Motor neuron (in vitro differentiated cells): ENCODE measurements around the gene MKNK1. TPM values are rescaled to one million over a fixed set of nuclear protein-coding genes. Genes with fewer than 3 reads are reported as not detected.

Source experiments
- ATAC-seq, 8 experiments: fragments of 200-7000 bp; cut with Tn5 transposase; replicated peaks in 6 of 8; 2 replicates each; pipeline ENCODE4 v1.8.0; 2021; ENCODE audit warnings: mild to moderate bottlenecking in 8 of 8, moderate library complexity in 8 of 8
- H3K27ac ChIP-seq, 2 donors: fragments of 250-450 bp; sonication (Bioruptor Pico); 2 replicates each; pipeline ENCODE4 v1.9.0; 2021; ENCODE audit warnings: antibody characterized with exemption in 2 of 2, mild to moderate bottlenecking in 2 of 2, moderate library complexity in 1 of 2
- H3K4me1 ChIP-seq, 2 donors: fragments of 250-450 bp; sonication (Bioruptor Pico); replicated peaks in 1 of 2; 2 replicates each; pipeline ENCODE4 v1.6.1; 2021; ENCODE audit warnings: antibody characterized with exemption in 2 of 2, mild to moderate bottlenecking in 2 of 2, moderate library complexity in 1 of 2
- H3K4me3 ChIP-seq, 5 donors: fragments of 250-450 bp; sonication (Bioruptor Pico); 2 replicates each; pipeline ENCODE4 v1.9.0; 2021; ENCODE audit warnings: antibody characterized with exemption in 5 of 5, mild to moderate bottlenecking in 5 of 5, moderate library complexity in 4 of 5
- WGBS, 10 experiments: fragments of 450-650 bp; shearing (Covaris generic); methylation state at CpG; one replicate each; pipeline ENCODE4 v1.0.0; 2022; 5-methylcytosine and 5-hydroxymethylcytosine counted together
- in situ Hi-C, 9 experiments: fragments of 400-800 bp; cut with MboI; loops; one replicate each; pipeline ENCODE4 v1.15.0; 2021; ENCODE audit warnings: low sequenced_read_pairs in 9 of 9, low pct_unique_long_range_greater_than_20kb in 2 of 9; ENCODE audit not compliant: unreplicated experiment in 9 of 9
- total RNA-seq, 8 experiments: library from RNA; unstranded; fragments of 300-600 nt; gene quantifications; 2 replicates each; pipeline versions ENCODE4 v1.2.3 to v1.2.4, GENCODE V29; 2022

The MKNK1 gene
- total RNA-seq, 8 experiments from 2014 or later: 7.0 to 34.1 (median 15.5) TPM

DNA sequence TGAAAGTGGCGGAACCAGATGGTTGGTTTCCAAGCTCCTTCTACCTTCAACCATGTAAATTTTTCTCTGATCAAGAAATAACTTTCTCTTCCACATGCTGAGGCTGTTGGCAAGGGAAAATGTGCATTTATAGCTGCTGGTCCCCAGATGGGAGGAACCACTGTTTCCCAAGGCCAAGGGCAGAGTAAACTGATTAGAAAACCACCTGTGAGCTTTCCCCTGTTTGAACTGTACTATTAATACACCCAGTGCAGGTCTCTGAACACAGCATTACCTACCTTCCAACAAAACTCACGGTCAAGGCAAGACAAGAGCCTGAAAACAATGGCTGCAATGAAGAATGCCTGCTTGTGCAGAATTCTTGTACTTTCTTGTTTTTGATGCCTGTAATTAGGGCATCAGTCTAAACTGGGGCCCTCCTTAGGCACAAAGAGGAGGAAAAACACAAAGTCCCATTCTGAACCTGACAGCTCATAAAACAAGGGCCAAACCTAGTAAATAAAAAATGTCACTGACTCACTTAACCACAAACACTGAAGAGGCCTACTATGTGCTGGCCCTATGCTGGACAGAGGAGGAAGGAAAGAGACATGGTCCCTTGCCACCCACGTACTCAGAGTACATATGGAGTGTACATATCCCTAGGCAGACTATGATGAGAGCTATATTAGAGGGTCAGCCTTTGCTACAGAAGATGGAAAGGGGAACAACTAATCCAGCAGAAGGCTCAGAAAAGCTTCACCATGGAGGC, 2.6 kb downstream of the MKNK1 start:
- in situ Hi-C loops: no loop called here
- no peak for ATAC-seq
- Histone ChIP-seq H3K27ac (no peak overlapping the region), H3K4me1 (peaks cover 6 to 7% of the 10 kb centered on the region in 2 donors), H3K4me3 (no peak overlapping the region)
- 50 to 100% (median 100%) methylated on average over 1 to 3 of the region's 3 CpGs; no CpG with 5 or more reads in 3 of the 10 experiments for WGBS, 10 experiments

DNA sequence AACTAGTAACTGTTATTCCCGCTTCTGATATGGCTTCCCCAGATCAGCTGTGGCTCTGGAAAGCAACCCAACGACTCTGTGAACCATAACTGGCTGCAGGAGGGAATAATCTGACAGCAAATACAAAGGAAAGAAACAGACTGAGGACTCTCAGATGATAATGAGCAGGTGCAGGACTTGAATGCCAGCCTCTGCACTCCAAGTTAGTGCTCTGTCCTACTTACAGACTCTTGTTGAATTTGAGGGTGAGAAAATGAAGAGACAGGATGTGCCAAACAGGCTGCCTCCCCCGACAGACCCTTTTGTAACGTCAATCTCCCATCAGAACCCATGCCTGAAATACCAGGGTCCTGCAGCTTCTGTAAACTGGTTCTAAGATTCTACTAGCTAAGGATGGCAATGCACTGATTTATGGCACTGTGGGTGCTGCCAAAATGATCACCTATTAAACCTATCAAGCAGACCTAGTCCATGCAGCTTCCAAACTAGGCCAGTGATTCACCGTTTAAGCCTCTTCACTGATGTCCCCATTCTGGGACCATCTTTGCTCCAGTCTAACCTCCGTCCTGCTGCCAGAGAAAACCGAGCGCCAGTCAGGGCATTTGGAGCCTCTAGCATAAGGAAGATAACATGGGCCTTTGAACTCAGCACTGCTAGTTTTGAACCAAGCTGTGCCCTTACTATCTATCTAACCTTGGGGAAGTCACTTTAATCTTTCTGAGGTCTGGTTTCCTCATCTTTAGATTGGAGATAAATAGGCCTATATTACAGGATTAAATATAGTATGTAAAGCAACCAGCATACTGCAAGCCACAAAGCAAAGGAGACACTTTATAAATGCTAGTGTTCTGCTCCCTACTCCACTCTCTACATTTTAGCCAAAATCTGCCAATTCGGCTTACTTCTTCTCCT, 4.8 kb downstream of the MKNK1 start:
- in situ Hi-C loops: no loop called here
- Histone ChIP-seq H3K27ac (no peak overlapping the region), H3K4me1 (peaks cover 6 to 7% of the 10 kb centered on the region in 2 donors), H3K4me3 (no peak overlapping the region)
- no peak for ATAC-seq
- 76 to 100% (median 89%) methylated on average over 1 to 9 of the region's 9 CpGs; no CpG with 5 or more reads in 3 of the 10 experiments for WGBS, 10 experiments

DNA sequence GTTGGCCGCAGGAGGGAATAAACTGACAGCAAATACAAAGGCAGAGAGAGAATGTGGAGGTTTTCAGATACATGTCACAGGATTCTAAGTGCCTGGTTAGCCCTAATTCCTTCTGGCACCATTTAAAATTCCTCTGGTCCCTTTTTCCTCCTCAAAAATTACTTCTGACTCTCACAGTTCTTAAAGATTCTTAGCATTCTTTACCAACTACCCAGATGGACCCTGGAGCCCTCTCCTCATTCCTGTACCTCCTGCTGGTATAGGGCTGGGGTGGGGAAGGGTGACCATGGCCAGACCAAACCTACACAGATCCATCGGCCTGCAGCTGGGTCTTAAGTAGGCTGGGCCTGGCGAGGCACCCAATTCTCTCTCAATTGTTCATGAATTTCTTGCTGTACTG, 7.2 kb downstream of the MKNK1 start:
- no peak overlapping the region for H3K27ac ChIP-seq

DNA sequence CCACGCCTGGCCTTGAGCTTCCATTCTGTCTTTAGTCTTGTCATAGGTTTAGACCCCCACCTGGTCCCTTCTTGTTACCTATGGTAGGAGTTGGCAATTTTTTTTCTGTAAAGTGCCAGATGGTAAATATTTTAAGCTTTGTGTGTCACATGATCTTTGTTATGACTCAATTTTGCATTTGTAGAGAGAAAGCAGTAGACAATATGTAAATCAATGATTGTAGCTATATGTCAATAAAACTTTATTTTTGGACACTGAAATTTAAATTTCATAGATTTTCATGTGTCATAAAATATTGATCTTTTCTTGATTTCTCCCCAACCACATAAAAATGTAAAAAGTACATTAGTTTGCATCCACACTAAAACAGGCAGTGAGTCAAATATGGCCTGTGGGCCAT, 8.0 kb downstream of the MKNK1 start:
- WGBS, 10 experiments: 86 to 100% (median 89%) methylated on average over 1 of the region's 1 CpG; no CpG with 5 or more reads in 6 of the 10 experiments
- in situ Hi-C loops: no loop called here

More for the DNA sequence above, 7.2 kb downstream of the MKNK1 start:
- 33 to 100% (median 97%) methylated on average over 1 to 3 of the region's 3 CpGs for WGBS, 10 experiments
- ATAC-seq: no peak
- Histone ChIP-seq H3K4me1 (no peaks in the 10 kb centered on the region), H3K4me3 (no peak overlapping the region)
- in situ Hi-C loops: no loop called here

DNA sequence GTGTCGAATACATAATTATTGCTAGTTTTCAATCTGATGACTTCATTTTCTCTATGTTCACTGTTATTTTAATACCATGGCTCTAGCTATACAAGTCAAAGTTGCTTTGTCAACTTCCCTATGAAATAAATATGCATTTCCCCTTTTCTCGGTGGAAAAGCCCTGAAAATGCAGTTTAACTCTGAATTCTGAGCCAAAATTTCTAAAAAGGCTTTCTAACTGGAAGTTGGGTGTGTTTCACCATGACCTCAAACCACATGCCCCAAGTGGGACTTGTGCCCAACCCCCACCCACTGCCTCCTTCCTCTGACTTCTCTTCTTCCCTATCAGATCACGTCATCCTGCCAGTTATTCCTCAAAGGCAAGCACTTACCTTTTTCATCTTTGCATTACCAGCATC, 8.9 kb downstream of the MKNK1 start:
- in situ Hi-C loops: no loop called here
- 20 to 100% (median 90%) methylated on average over 1 to 3 of the region's 3 CpGs; no CpG with 5 or more reads in 1 of the 10 experiments for WGBS, 10 experiments
- Histone ChIP-seq H3K4me3 (no peak overlapping the region), H3K27ac (no peak overlapping the region), H3K4me1 (no peaks in the 10 kb centered on the region)
- ATAC-seq: peak in 2 of 8 experiments; percentile 83

More for the DNA sequence above, 8.0 kb downstream of the MKNK1 start:
- no peak overlapping the region for H3K27ac ChIP-seq
- H3K4me1 ChIP-seq: no peaks in the 10 kb centered on the region
- no peak for ATAC-seq
- no peak overlapping the region for H3K4me3 ChIP-seq

DNA sequence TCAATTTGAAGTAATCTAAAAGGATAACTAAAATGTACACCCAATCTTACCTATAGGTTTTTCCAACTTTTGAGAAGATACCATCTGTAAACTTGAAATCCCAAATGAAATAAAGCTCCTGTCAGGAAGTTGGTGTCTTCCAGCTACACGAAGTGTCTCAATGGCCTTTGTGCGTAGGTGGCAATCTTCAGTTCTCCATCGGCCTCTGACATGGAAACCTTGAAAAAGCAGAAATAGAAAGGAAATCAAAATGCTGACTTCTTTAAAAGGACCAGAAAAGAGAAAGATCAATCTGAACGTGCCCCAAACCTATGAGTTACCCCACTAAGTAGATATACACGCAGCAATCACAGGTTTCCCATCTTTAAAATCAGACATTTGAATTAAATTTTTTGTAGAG, 10.0 kb downstream of the MKNK1 start:
- Histone ChIP-seq H3K4me1 (no peaks in the 10 kb centered on the region), H3K27ac (no peak overlapping the region), H3K4me3 (no peak overlapping the region)
- in situ Hi-C loops: no loop called here
- ATAC-seq: no peak
- 85 to 100% (median 94%) methylated on average over 1 to 5 of the region's 5 CpGs for WGBS, 10 experiments

DNA sequence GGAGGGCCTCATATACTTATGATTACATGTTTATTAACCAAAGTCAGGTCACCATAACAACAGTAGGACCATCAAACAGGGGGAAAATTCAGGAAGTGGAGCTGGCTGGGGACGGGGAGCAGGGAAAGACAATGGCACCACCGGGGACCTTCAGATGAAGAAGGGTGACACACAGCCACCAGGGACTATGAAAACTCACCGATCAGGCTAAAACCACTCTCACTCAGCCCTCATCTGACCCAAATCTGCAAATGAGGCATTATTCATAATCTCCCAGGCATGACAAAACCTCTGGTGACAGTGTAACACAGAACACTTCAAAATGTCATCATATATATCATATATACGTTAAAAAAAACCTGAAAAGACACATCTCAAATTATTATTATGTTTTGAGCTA, 11.2 kb downstream of the MKNK1 start:
- no peak for ATAC-seq
- no peaks in the 10 kb centered on the region for H3K4me1 ChIP-seq
- no peak overlapping the region for H3K27ac ChIP-seq
- 80 to 96% (median 90%) methylated on average over 2 to 4 of the region's 4 CpGs; no CpG with 5 or more reads in 3 of the 10 experiments for WGBS, 10 experiments
- H3K4me3 ChIP-seq: no peak overlapping the region
- in situ Hi-C loops: no loop called here

DNA sequence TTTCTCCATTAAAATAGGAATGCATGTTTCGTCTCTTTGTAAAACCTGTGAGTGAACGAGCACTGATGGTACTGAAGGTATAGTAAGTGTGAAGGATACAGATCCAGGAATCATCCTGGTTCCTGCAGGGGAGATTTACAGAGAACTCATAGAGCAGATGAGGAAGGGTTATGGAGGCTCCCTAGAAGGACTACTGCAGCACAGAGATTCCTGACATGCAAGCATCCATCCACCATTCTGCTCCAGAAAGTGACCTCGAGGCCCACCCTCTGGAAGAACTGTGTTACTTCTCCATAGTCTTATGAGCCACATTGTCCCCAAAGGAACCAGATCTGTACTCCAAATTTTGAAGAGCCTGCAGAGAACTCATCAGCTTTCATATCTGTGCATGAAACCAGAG, 14.5 kb downstream of the MKNK1 start:
- Histone ChIP-seq H3K4me3 (no peak overlapping the region), H3K4me1 (peaks cover 13 to 21% of the 10 kb centered on the region in 2 donors), H3K27ac (no peak overlapping the region)
- ATAC-seq: no peak
- WGBS, 10 experiments: 90 to 100% (median 93%) methylated on average over 1 to 3 of the region's 3 CpGs; no CpG with 5 or more reads in 3 of the 10 experiments
- in situ Hi-C loops: no loop called here

DNA sequence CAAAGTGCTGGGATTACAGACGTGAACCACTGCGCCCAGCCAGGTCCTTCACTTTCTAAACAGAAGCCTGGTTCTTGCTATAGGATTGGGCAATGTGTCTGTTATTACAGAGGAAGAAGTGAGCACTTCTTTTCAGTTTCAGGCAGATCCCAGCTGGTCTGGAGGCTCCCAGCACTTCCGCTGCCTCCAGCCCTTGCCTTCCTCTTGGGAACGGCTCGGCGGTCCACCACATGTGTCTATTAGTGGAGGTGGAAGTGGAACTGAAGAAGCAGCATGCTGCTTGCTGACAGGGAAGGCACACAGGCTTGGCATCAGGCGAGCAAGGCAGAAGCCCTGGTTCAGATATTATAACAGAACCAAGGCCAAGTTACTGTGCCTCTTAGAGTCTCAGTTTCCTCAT, 17.0 kb downstream of the MKNK1 start:
- no peak overlapping the region for H3K27ac ChIP-seq
- 83 to 97% (median 90%) methylated on average over 2 to 6 of the region's 7 CpGs; no CpG with 5 or more reads in 6 of the 10 experiments for WGBS, 10 experiments
- H3K4me3 ChIP-seq: no peak overlapping the region
- H3K4me1 ChIP-seq: peaks cover 36 to 42% of the 10 kb centered on the region in 2 donors
- no peak for ATAC-seq
- in situ Hi-C loops: no loop called here

DNA sequence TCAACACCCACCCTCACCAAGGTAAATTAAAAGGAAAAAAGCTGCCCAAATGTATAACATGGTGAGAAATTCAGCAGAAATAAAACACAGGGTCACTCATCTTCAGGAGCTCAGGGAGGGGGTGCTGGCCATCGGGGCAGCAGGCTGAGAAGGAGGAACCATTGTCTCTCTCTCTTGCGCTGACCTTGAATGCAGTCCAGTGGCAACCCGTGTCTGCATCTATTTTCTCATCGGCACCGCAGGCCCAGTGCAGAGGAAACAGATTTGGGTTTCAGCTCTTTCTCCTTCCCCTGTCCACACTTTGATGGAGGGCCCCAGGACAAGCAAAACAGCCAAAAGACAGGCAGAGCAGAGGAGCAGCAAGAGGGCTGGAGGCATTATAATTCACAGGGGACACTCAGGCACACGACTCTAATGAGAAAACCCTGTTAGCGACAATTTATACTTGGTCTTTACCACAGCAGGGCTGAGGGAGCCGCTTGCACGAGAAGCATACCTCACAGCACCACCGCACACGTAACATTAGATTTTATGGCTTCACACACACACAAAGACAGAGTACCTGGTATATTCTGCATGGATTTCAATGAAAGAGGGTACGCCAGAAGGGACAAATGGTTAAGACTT, 18.6 kb downstream of the MKNK1 start:
- WGBS, 10 experiments: 55 to 100% (median 83%) methylated on average over 1 to 12 of the region's 12 CpGs; no CpG with 5 or more reads in 1 of the 10 experiments
- peak in 5 of 8 experiments; percentile 49 to 86 (median 64) for ATAC-seq
- Histone ChIP-seq H3K4me3 (no peak overlapping the region), H3K27ac (peak overlapping the region; percentile 22 to 77), H3K4me1 (peaks cover 38 to 42% of the 10 kb centered on the region in 2 donors)
- in situ Hi-C loops: no loop called here

DNA sequence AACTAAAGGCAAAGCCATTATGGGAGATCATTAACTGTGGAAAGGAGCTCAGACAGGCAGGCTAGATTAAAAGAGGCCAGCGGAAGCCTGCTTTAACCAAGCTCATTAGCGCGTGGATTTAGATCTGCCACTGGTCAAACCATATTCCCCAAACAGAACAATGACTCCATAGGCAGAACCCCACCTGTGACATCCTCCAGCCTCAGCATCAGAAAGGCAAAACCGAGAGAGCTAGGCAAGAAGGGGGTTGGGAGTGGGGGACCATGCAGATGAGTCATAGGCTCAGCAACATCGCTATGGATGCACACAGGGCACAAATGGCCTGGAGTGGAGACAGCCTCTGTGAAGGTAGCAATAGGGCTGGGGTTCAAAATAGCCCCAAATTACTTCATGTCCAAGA, 20.6 kb downstream of the MKNK1 start:
- WGBS, 10 experiments: 0 to 80% (median 57%) methylated on average over 1 to 5 of the region's 5 CpGs; no CpG with 5 or more reads in 3 of the 10 experiments
- ATAC-seq: peak in 5 of 8 experiments; percentile 71 to 82 (median 78)
- Histone ChIP-seq H3K27ac (peak overlapping the region; percentile 38 to 65), H3K4me3 (no peak overlapping the region), H3K4me1 (peaks cover 38 to 42% of the 10 kb centered on the region in 2 donors)
- in situ Hi-C loops: no loop called here

DNA sequence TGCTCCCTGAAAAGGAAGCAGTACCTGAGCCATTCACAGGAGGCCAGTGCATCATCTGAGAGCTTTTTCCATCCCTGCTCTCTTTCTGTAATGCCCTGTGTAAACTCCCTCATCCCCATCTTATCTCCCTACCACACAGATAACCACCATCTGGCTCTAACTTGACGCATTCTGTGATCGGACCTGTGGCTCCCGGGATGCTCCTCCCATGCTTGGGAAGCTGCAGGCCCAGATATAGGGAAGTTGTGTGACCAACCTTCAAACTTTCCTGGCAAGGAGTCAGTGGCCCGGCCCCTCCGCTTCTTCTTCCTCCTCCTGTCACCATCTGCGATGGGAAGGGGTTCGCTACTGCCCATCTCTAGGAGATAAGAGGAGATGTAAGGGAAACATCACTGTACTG, 21.1 kb downstream of the MKNK1 start:
- in situ Hi-C loops: no loop called here
- WGBS, 10 experiments: 70 to 100% (median 91%) methylated on average over 1 to 7 of the region's 7 CpGs; no CpG with 5 or more reads in 3 of the 10 experiments
- ATAC-seq: peak in 2 of 8 experiments; percentile 10 to 13

More for the DNA sequence above, 21.1 kb downstream of the MKNK1 start:
- Histone ChIP-seq H3K4me1 (peaks cover 38 to 42% of the 10 kb centered on the region in 2 donors), H3K27ac (peak overlapping the region; percentile 7 to 38), H3K4me3 (no peak overlapping the region)
